Pancreas (tissue), 10 donors: ENCODE results near the gene TMEM121. TPM values are rescaled to one million over a fixed set of nuclear protein-coding genes. Genes with fewer than 3 reads are reported as not detected.
A peak's percentile ranks its signal among the peaks of the same experiment; 100 is the strongest.
"Not testable (repeated sequence)": the region's sequence is repeated elsewhere in the genome, so short reads cannot be mapped to it uniquely, and the experiment has no call there.

ENCODE experiments used
- ATAC-seq, 4 donors: fragments of 200-7000 bp; cut with Tn5 transposase; one replicate each; pipeline versions ENCODE4 v1.8.0 to v1.9.1; 2020; ENCODE audit warnings: mild to moderate bottlenecking in 4 of 4, moderate library complexity in 4 of 4
- DNase-seq, 6 donors: peaks; one replicate each; pipeline ENCODE4 v3.0.0-alpha.2; 2020
- FAIRE-seq: peaks from 2 replicates; lab custom pipeline; 2012; peaks lifted over from hg19 to GRCh38; lab: Jason Lieb, UNC
- H3K27ac ChIP-seq, 4 donors: fragments of 200-600 bp; sonication (generic); 1 replicate in 3 of 4; 2 replicates in 1 of 4; pipeline versions ENCODE4 v1.5.0 to v1.8.0; 2020
- H3K27me3 ChIP-seq, 4 donors: fragments of 200-600 bp; one replicate each; pipeline ENCODE4 v1.8.0; 2021
- H3K36me3 ChIP-seq, 3 donors: fragments of 200-600 bp; sonication (generic) in 1 of 3; one replicate each; pipeline versions ENCODE4 v1.5.0 to v1.8.0; 2020 to 2021
- H3K4me1 ChIP-seq, 3 donors: fragments of 200-600 bp; one replicate each; pipeline ENCODE4 v1.8.0; 2021
- H3K4me3 ChIP-seq, 4 donors: fragments of 200-600 bp; sonication (generic) in 2 of 4; one replicate each; pipeline versions ENCODE4 v1.5.0 to v1.8.0; 2020 to 2021
- H3K9me3 ChIP-seq, 4 donors: fragments of 200-600 bp; one replicate each; pipeline ENCODE4 v1.8.0; 2021
- WGBS, 2 donors: extraction: QIAGEN DNeasy Blood & Tissue Kit; methylation state at CpG; one replicate each; pipeline ENCODE4 v1.1.7; 2013; 5-methylcytosine and 5-hydroxymethylcytosine counted together
- intact Hi-C, 3 donors: fragments of 100-400 bp; cut with DNase I; formaldehyde crosslinking; loops; one replicate each; pipeline versions ENCODE4 v1.11.1 to v1.14.2; 2022
- polyA plus RNA-seq, 2 donors: library from polyadenylated mRNA; stranded (reverse); fragments of 200-250 nt; gene quantifications; one replicate each; pipeline ENCODE4 v1.2.3, GENCODE V29; 2013
- total RNA-seq, 6 donors: library from RNA; stranded (reverse); fragmentation: NEBNext Ultra II Directional in 4 of 6; extraction: Animal tissue kit (Norgen Biotek cat#: 25700) in 4 of 6; gene quantifications; one replicate each; pipeline versions ENCODE4 v1.2.1 to v1.2.4, GENCODE V29; 2021 to 2023
- TF ChIP-seq, protein P1 (sequence below), 4 donors: fragments of 200-600 bp; sonication (generic) in 3 of 4; IDR thresholded peaks; one replicate each; pipeline versions ENCODE4 v1.5.0 to v1.8.0; 2021; ENCODE audit warnings: antibody characterized with exemption in 4 of 4
- donor health status: healthy with polysubstance abuse.
- donor health status: DM: no; HTN: no; CAD: no; lungs with moderate emphysema.
- donor health status: DM: no; HTN: no; CAD: no.
- donor health status: control.
- donor health status: control.
- donor health status: Bipolar disorder and iron deficiency.
- donor health status: DM: yes; HTN: yes; CAD: no.
- donor health status: DM: no; HTN: no; CAD: no.
- donor health status: DM: no; HTN: no; CAD: no.
- donor health status: DM: yes; HTN: yes; CAD: no.

Gene TMEM121
- total and polyA plus RNA-seq, 8 donors = 0.92 to 3.3 (median 1.8) TPM

DNA sequence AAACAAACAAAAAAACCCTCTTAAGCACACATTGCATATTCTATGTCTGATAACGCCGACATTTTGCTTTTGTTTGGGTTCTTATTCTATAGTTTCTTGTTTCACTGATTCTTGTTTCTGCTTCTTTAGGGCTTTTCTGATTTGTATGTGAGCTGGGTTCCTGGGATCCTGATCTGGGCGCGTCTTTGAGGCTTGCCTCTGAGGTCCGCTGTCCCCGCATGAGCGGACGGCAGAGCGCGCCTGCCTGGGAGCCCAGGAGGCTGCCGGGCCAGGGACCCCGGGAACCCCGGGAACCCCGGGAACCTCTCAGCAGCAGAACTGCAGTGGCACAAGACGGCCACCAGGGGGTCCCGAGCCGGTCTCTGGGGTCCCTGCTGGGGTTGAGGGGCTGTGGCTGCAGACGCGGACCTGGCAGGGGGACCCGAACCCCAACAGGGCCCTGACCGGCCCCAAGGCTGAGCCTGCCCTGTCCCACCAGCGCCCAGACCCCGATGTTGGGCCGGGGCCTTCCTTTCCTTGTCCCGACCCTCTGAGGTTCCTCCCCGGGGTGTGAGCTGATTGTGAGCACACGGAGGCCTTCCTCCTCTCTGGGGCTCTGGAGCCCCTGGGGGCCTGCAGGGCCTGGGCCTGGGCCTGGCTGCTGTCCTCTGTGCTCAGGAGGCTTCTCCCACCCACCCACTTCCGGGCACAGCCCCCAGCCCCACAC, 32.2 kb downstream of the TMEM121 start:
- ATAC-seq, intact Hi-C loops, H3K27ac ChIP-seq, H3K36me3 ChIP-seq, H3K9me3 ChIP-seq, FAIRE-seq, H3K27me3 ChIP-seq, DNase-seq, H3K4me1 ChIP-seq, H3K4me3 ChIP-seq: not testable (repeated sequence)
- TF ChIP-seq, protein P1, sequence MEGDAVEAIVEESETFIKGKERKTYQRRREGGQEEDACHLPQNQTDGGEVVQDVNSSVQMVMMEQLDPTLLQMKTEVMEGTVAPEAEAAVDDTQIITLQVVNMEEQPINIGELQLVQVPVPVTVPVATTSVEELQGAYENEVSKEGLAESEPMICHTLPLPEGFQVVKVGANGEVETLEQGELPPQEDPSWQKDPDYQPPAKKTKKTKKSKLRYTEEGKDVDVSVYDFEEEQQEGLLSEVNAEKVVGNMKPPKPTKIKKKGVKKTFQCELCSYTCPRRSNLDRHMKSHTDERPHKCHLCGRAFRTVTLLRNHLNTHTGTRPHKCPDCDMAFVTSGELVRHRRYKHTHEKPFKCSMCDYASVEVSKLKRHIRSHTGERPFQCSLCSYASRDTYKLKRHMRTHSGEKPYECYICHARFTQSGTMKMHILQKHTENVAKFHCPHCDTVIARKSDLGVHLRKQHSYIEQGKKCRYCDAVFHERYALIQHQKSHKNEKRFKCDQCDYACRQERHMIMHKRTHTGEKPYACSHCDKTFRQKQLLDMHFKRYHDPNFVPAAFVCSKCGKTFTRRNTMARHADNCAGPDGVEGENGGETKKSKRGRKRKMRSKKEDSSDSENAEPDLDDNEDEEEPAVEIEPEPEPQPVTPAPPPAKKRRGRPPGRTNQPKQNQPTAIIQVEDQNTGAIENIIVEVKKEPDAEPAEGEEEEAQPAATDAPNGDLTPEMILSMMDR (IDR thresholded peaks at IDR 0.05) = peak in 2 of 4 donors; percentile 17 to 25
- 68 to 79% methylated on average over 12 to 19 of the region's 28 CpGs for WGBS, 2 donors

DNA sequence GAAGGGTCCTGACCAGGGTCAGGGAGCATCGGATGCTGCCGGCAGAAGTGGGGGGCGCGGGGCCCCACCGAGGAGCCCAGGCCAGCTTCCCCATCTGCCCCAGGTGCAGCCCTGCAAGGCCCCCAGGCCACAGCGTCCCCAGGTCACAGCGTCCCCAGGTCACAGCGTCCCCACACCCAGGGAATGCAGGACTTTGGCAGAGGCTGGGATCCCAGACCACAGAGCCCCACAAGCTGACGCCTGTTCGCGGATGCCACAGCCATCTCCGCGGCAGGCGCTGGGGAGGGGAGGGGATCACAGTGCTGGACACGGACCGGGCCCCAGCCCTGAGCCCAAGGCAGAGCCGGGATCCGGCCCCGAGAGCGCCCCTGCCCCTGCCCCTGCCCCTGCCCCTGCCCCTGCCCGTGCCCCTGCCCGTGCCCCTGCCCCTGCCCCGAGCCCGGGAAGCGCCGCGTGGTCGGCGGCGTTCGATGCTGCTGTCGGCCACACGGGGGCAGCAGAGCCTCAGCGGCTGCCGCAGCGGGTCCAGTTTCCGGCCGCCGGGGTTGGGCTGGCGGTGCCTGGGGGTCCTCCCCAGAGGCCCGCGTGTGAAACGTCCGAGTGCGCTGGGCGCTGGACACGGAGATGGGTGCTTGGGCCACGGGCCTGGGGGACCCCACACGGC, 33.1 kb downstream of the TMEM121 start:
- H3K4me1 ChIP-seq, H3K9me3 ChIP-seq, FAIRE-seq, intact Hi-C loops, H3K4me3 ChIP-seq, DNase-seq, H3K27ac ChIP-seq, H3K27me3 ChIP-seq, H3K36me3 ChIP-seq: not testable (repeated sequence)
- ATAC-seq = peak; percentile 71 to 87 (median 82)
- WGBS, 2 donors = 37 to 41% methylated on average over 3 to 15 of the region's 49 CpGs

DNA sequence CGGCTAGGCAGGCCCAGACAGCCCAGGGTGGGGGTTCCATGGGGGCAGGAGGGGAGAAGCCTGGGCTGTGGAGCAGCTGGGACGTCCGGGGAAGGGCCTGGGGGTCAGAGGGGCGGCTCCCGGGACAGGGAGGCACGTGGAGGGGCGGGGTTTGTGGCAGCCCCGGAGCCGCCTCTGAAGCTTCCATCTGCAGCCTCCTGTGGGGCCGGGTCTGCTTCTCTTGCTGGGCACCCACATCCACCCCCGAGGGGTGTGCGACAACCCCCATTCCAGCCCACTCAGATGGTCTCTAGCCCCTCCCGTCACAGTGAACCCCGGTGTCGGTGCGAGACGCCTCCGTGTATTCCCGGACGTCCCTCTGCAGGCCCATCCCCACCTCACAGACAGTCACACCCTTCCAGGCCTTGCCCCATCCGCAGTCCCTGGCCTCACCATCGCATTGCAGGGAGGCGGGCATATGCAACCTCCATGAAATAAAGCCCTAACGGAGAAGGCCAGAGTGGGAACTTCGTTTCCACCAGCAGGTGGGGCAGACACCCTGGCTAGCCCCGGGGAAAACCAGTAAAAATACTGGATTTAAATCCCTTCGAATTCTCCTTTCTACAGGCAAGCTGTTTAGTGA, 33.8 kb downstream of the TMEM121 start:
- WGBS, 2 donors = 28 to 30% methylated on average over 3 to 9 of the region's 27 CpGs
- H3K9me3 ChIP-seq, FAIRE-seq, H3K36me3 ChIP-seq, H3K4me1 ChIP-seq, H3K4me3 ChIP-seq, intact Hi-C loops, DNase-seq, H3K27ac ChIP-seq, H3K27me3 ChIP-seq: not testable (repeated sequence)
- ATAC-seq = peak in 3 of 4 donors; percentile 24 to 38 (median 33)

DNA sequence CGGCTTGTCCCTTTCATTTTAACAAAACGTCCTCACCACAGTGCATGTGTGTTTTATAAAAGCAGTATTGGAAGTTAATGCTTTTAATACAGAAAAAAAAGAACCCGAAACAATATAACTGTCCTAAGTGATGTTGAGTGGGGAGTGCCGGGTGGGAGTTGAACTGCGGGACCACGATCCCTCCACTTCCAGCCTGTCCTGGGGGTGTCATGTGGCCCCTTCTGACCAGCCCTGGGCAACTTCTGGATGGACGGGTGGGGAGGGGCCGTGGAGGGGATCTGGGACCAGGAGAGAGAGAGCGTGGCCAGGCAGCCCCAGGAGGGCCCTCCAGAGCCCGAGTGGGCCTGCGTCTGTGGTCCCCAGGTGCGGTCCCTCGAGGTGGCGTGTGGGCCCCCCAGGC, 35.0 kb downstream of the TMEM121 start:
- H3K4me1 ChIP-seq, H3K27ac ChIP-seq, H3K4me3 ChIP-seq, H3K36me3 ChIP-seq, ATAC-seq, intact Hi-C loops, FAIRE-seq, H3K27me3 ChIP-seq, DNase-seq, H3K9me3 ChIP-seq: not testable (repeated sequence)
- WGBS, 2 donors = 57 to 85% methylated on average over 7 to 8 of the region's 14 CpGs

DNA sequence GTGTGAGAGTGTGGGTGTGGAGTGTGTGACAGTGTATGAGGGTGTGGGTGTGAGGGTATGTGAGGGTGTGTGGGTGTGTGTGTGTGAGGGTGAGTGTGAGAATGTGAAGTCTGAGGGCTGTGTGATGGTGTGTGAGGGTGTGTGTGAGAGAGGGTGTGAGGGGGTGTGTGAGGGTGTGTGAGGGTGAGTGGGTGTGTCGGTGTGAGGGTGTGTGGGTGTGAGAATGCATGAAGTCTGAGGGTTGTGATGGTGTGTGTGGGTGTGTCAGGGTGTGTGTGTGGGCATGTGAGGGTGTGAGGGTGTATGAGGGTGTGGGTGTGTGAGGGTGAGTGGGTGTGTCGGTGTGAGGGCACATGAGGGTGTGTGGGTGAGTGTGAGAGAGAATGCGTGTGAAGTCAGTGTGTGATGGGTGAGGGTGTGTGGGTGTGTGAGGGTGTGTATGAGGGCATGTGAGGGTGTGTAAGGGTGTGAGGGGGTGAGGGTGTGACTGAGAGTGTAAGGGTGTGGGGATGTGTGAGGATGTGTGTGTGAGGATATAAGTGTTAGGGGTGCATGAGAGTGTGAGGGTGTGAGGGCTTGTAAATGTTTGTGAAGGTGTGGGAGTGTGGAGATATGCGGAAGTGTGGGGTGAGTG, 36.4 kb downstream of the TMEM121 start:
- H3K36me3 ChIP-seq = no peaks in the 10 kb centered on the region
- intact Hi-C loops = no loop called here
- no peak for DNase-seq
- no peaks in the 10 kb centered on the region for H3K27me3 ChIP-seq
- WGBS, 2 donors = 85 to 91% methylated on average over 4 of the region's 4 CpGs
- FAIRE-seq = no peak
- H3K4me1 ChIP-seq = no peaks in the 10 kb centered on the region
- TF ChIP-seq, protein P1 (IDR thresholded peaks at IDR 0.05) = no peak
- no peak overlapping the region for H3K4me3 ChIP-seq
- no peak overlapping the region for H3K27ac ChIP-seq
- H3K9me3 ChIP-seq = no peaks in the 10 kb centered on the region
- no peak for ATAC-seq

DNA sequence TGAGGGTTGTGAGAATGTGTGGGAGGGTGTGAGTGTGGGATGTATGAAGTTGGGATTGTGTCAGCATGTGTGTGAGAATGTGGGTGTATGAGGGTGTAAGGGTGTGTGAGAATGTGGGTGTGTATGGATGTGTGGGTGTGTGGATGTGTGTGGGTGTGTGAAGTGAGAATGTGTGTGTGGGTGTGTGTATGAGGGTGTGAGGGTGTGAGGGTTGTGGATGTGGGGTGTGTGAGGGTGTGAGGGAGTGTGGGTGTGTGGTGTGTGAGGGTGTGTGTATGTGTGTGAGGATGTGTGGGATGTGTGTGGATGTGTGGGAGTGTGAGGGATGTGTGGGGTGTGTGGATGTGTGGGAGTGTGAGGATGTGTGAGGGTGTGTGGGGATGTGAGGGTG, 37.0 kb downstream of the TMEM121 start:
- H3K4me3 ChIP-seq = no peak overlapping the region
- H3K36me3 ChIP-seq = no peaks in the 10 kb centered on the region
- ATAC-seq = no peak
- FAIRE-seq = no peak
- intact Hi-C loops = no loop called here
- no peaks in the 10 kb centered on the region for H3K4me1 ChIP-seq
- DNase-seq = no peak
- H3K27me3 ChIP-seq = no peaks in the 10 kb centered on the region
- no peak overlapping the region for H3K27ac ChIP-seq
- TF ChIP-seq, protein P1 (IDR thresholded peaks at IDR 0.05) = no peak
- H3K9me3 ChIP-seq = no peaks in the 10 kb centered on the region

DNA sequence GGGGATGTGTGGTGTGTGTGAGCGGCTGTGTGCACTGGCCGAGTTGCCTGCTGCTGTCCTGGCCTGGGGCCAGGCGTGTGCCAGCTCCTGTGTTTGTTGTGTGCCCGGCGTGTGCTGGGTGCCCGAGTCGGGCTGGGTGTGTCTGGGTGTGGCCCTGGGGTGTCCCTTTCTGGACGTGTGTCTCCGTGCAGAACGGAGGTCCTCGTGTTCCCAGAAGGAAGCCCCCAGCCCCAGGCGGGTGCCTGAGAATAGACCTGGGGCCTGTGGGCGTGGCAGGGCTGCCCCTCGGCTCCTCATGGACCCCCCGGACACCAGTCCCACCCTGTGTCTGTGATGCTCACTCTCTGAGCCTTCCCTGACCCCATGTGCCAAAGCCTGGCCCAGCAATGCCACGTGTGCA, 38.2 kb downstream of the TMEM121 start:
- WGBS, 2 donors = 33 to 58% methylated on average over 9 to 15 of the region's 16 CpGs
- H3K9me3 ChIP-seq, H3K27ac ChIP-seq, H3K4me3 ChIP-seq, ATAC-seq, FAIRE-seq, H3K4me1 ChIP-seq, H3K36me3 ChIP-seq, intact Hi-C loops, H3K27me3 ChIP-seq, DNase-seq: not testable (repeated sequence)

DNA sequence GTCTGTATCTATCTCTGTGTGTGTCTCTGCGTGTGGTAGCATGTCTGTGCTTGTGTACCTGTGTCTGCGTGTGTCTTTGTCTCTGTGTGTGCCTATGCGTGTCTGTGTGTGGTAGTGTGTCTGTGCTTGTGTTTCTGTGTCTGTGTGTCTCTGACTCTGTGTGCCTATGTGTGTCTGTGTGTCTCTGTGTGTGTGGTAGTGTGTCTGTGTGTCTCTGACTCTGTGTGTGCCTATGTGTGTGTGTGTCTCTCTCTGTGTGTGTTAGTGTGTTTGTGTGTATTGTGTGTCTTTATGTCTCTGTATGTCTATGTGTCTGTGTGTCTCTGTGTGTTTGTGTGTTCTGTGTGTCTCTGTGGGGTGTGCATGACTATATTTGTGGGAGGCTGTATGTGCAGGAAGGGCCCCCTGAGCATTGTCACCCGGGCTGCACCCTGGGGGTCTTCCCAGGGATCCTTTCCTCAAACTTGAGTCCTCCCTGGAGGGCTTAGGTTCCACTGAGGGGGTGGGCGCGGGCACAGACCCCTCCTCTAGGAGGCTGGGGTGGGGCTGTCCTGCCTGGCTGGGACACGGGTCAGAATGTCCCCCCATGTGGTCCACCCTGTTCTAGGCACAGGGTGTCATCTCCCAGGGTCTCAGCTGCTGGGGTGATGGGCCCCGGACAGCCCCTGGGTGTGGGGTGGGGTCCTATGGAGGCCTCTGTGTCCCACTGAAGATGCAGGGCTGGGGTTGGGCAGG, 39.0 kb downstream of the TMEM121 start:
- DNase-seq, FAIRE-seq, intact Hi-C loops, ATAC-seq, H3K27ac ChIP-seq, H3K9me3 ChIP-seq, H3K4me1 ChIP-seq, H3K4me3 ChIP-seq, H3K36me3 ChIP-seq, H3K27me3 ChIP-seq: not testable (repeated sequence)
- WGBS, 2 donors = 66 to 77% methylated on average over 7 to 8 of the region's 8 CpGs
